CD4-positive, alpha-beta T cell treated with Interleukin-15 for 4 hours (primary cell): ENCODE results near the gene PARM1.

ENCODE experiments used
- DNase-seq: peaks from one replicate; pipeline ENCODE4 v3.0.0-alpha.2; 2020; ENCODE audit warnings: low spot score

The PARM1 gene

GRCh38 chr4:74942251-74942917 lies 9.5 kb downstream of the PARM1 start:
- DNase-seq = no peak

GRCh38 chr4:74942918-74943253 lies 10.0 kb downstream of the PARM1 start:
- DNase-seq = no peak

DNA sequence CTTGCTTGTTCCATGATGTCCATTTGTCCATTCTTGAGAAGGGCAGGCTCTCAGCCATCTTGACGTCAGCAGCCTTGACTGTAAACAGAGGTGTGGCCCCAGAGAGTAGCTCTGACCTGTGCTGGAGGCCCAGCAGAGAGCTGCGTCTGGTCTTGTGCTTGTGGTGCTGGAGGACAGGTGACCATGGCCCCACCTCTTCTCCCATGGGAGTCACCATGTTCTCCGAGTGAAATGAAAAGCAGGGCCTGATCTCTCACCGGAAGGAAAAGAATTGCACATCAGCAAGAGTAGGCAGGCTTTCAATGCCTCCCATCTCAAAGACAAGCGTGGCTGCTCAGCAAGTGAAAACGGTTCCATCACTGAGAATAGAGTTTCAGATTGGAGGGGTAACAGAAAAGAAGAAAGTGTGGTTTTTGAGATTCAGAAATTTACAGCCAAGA lies 11.5 kb downstream of the PARM1 start:
- DNase-seq = no peak

GRCh38 chr4:74946196-74946595 lies 13.3 kb downstream of the PARM1 start:
- no peak for DNase-seq

DNA sequence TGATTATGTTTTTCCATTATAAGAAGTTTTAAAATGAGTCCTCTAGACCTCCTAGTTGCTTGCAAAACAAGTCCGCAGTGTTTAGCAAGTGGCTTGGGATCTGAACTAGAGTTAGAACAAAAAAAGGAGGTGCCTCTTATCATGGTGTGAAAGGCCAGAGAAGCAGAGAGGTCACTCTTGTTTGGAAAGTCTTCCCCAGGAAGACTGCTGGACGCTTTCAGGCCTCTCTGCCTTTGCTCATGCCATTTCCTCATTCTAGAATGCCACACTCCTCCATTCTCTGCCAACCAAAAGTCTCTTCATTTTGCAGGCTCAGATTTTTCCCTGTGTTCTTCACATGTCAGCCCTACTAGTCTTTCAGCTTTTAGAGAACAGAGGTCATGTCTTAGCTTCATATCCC lies 14.9 kb downstream of the PARM1 start:
- no peak for DNase-seq

DNA sequence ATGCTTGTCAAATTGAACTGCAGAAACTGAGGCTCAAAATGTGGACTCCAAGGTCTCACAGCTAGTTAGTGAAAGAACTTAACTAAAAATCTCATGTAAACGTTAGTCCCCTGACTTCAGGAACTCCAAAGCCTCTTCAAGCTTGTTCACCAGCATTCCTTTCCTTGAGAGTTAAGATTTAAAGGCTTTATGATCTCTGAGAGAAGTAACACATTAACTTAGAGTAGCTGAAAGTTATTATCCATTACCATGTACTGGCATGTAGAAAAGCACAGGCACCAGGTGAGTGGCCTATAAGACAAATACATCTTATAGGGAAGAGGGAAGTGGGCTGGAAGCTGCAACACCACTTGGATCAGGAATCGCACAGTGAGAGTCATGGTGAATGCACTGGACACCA lies 15.3 kb downstream of the PARM1 start:
- DNase-seq = no peak

GRCh38 chr4:74950200-74950599 lies 17.3 kb downstream of the PARM1 start:
- DNase-seq = no peak

DNA sequence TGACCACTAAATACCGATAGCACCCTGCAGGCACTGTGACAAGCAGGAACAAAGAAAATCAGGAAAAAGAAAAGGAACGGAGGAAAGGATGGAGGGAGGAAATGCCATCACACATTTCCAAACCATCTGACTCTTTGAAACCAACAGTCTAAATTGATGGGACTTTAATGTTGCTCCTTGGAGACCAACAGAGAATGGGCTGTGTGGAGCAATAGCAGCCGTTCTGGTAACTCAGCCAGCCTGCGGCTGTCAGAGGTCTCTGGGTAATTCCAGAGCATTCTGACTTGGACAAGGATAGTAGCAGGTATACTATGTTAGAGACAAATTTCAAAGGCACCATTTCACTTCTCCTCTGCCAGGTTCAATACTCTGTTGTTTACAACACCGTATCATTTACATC lies 18.0 kb downstream of the PARM1 start:
- no peak for DNase-seq

DNA sequence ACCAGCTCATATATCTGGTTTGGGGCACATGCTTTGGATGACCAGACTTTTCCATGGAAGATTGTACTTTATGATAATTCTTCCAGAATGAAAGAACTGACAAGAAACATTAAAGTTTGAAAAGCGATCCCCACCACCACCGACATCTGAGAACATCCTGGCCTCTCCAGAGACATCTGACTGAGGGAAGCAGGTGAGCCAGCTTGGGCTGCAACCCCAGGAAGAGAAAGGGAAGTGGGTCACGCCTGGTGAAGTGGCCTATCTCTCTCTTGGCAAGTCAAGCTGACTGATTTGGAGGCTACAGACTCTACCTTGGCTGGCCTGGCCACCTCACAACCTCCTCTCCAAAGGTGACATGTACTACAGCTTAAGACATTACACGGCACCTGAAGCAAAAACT lies 20.7 kb downstream of the PARM1 start:
- DNase-seq = no peak

- no peak for DNase-seq
These were observed 26.0 kb downstream of the PARM1 start for GRCh38 chr4:74958881-74959280.

DNA sequence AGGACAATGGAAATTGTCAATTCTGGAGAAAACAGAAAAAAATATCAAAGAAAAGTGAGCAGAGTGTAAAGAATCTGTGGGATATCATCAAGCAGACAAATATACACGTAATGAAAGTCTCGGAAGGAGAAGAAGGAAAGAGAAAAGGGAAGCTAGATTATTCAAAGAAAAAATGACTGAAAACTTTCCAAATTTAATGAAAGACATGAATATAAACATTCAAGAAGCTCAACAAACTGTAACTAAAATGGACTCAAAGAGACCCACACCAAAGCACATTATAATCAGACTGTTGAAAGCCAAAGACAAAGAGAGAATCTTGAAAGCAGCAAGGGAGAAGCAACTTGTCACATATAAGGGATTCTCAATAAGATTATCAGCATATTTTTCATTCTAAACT lies 28.3 kb downstream of the PARM1 start:
- no peak for DNase-seq

DNA sequence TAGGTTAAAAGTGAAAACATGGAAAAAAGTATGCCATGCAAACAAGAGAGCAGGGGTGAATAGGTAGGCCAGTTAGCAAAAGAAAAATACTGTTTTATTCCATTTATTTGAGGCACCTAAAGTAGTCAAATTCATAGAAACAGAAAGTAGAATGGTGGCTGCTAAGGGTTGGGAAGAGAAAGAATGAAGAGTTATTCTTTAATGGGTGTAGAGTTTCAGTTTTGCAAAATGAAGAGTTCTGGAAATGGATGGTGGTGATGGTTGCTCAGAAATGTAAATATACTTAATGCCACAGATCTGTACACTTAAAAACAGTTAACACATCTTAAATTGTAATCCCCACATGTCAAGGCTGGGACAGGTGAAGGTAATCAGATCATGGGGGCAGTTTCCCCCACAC lies 29.7 kb downstream of the PARM1 start:
- no peak for DNase-seq

DNA sequence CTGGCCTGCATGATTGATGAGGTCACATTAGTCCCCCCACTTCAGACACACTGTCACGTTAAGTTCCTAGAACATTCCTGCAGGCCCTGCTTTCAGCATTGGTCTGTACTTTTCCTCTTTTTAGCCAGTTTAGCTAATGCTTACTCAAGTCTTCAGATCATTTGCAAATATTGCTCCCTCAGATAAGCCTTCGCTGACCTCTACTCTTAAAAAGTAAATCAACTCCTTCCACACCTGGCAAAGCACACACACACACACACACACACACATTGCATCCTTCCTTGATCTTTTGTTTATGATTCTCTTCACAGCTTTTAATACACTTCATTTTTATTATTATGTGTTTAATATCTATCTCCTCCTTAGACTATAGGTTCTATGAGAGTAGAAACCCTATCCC lies 31.4 kb downstream of the PARM1 start:
- DNase-seq = no peak

GRCh38 chr4:74967324-74967723 lies 34.4 kb downstream of the PARM1 start:
- DNase-seq = no peak

- DNase-seq = no peak
These were observed 35.7 kb downstream of the PARM1 start for GRCh38 chr4:74968456-74969164.

GRCh38 chr4:74969507-74970474 lies 36.9 kb downstream of the PARM1 start:
- no peak for DNase-seq

GRCh38 chr4:74970577-74970976 lies 37.7 kb downstream of the PARM1 start:
- no peak for DNase-seq

- no peak for DNase-seq
These were observed 38.9 kb downstream of the PARM1 start for GRCh38 chr4:74971862-74972261.

GRCh38 chr4:74975082-74975481 lies 42.2 kb downstream of the PARM1 start:
- DNase-seq = no peak

GRCh38 chr4:74975848-74976824 lies 43.2 kb downstream of the PARM1 start:
- no peak for DNase-seq

DNA sequence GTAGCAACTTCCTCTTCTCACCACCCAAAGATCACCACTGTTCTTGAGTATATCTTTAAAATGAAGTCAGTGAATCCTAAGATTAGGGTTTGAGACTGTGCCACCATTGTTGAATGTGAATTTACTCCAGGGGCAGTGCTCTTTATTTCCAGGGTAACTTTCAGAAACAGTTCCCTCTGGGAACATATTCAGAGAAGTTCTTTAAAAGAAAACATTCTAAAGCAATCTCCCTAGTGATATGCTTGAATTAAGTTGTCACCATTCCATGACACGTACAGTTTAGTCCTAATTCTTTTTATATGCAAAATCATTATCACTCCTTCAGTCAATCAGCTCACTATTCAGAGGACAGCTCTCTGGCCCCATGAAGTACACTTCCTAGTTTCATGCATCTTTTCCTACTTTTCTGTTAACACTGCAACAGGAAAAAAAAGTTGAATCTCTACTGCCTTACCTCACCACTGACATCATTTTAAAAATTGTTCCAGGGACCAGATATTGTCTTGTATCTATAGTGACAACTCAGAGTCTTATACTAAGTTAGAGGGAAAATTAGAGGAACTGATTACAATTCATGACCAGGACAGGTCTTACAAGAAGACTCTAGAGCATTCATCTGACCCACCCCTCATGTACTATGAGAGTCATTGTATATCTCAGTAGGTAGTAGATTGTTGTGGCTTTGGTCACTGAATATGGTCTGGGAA lies 49.8 kb downstream of the PARM1 start:
- DNase-seq = no peak
